HG03097 (cell line): ENCODE results near the gene NPAP1.
"Not testable (repeated sequence)": the region's sequence is repeated elsewhere in the genome, so short reads cannot be mapped to it uniquely, and the experiment has no call there.

ENCODE experiments used
- ATAC-seq: cut with Tn5 transposase; IDR thresholded peaks from one replicate; pipeline ENCODE4 v1.9.1; 2021; ENCODE audit not compliant: unreplicated experiment, low FRiP score

The NPAP1 gene, protein sequence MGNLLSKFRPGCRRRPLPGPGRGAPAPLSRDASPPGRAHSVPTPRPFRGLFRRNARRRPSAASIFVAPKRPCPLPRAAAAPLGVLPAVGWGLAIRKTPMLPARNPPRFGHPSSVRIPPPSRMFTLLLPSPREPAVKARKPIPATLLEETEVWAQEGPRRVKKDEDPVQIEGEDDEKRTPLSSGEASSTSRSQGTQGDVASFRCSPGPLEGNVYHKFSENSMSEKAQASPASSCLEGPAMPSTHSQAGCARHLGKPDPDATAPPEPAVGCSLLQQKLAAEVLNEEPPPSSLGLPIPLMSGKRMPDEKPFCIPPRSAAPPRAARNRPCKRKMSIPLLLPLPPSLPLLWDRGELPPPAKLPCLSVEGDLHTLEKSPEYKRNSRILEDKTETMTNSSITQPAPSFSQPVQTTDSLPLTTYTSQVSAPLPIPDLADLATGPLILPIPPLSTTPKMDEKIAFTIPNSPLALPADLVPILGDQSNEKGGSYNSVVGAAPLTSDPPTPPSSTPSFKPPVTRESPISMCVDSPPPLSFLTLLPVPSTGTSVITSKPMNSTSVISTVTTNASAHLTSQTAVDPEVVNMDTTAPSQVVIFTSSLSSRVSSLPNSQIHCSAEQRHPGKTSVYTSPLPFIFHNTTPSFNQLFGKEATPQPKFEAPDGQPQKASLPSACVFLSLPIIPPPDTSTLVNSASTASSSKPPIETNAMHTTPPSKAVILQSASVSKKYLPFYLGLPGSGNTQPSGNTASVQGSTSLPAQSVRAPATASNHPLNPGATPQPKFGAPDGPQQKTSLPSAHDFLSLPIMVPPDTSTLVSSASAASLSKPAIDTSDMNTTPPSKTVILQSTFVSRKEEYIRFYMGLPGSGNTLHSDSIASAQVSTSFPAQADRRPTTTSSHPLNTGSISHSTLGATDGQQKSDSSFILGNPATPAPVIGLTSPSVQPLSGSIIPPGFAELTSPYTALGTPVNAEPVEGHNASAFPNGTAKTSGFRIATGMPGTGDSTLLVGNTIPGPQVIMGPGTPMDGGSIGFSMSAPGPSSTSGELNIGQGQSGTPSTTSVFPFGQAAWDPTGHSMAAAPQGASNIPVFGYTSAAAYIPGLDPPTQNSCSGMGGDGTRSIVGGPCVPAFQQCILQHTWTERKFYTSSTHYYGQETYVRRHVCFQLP

DNA sequence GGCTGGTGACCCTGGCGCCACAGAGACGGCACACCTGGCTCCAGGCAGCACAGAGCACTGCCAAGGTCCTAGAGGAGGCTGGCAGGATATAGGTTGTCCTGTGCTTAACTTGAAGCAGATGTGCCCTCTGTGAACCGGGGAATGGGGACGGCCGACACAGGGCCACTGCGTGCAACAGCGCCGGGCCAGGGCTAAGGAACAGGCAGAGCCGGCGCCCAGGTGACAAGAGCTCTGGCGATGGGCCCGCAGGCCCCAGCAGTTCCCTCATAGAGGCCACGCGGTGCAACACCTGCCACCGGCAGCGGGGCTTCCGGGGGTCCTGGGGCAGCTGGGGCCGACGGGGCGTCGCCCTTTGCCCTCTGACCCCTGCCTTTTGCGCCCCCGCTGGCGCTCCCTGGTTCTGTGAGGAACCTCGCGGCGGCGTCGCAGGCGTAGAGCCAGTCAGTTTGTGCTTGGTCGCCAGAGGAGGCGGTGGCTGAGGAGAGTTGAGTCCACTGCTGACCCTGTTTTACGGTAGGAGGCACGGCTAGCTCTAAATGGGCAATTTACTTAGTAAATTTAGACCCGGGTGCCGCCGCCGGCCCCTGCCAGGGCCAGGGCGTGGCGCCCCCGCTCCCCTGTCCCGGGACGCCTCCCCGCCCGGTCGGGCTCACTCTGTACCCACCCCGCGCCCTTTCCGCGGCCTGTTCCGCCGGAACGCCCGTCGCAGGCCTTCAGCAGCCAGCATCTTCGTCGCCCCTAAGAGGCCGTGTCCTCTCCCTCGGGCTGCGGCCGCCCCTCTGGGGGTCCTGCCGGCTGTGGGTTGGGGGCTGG, at the start of gene NPAP1:
Gene NPAP1 (plus strand): TSS at position 444 of the 813 bp plus-strand sequence. CDS start 93 bp downstream, at position 537.
- ATAC-seq = no peak

DNA sequence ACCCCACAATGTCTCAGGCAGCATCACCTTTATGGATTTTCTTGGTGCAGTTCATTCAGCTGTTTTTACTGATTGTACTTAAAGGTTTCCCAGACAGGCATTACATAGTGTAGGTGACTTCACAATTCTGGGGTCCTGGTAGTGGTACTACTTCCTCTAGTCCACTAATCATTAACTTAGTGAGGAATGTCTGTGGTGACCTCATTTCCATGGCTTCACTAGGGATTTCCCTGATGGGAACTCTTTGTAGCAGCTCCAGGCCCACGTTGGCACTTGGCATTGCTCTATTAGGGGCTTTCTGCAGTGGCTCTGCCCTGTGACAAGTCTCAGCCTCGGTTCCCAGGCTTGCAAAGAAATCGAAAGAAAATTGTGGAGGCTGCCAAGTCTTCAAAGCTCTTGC, 48.1 kb upstream of the NPAP1 start:
- ATAC-seq = no peak

DNA sequence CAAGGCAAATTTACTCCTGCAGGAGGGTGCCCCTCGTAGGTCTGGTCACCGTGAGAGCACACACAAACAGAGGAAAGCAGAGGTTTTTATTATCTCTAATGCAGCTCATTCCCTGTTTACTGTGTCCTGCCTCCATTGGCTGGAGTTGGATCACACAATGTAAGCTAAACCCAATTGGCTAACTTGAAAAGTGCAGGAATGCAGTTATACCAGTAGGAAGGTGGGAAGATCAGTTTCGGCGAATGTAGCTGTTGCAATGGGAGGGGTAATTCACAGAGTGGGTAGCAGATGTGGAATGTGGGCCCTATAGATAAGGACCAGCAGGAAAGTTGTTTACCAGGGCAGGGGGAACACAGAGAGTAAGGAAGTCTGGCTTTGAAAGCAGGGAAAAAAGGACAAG, 42.5 kb upstream of the NPAP1 start:
- ATAC-seq = no peak

DNA sequence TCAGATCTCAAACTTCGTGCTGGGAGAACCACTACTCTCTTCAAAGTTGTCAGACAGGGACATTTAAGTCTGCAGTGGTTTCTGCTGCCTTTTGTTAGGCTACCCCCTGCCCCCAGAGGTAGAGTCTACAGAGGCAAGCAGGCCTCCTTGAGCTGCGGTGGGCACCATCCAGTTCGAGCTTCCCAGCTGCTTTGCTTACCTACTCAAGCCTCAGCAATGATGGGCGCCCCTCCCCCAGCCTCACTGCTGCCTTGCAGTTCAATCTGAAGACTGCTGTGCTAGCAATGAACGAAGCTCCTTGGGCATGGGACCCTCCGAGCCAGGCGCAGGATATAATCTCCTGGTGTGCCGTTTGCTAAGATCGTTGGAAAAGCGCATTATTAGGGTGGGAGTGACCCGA, 36.2 kb upstream of the NPAP1 start:
- not testable (repeated sequence) for ATAC-seq

DNA sequence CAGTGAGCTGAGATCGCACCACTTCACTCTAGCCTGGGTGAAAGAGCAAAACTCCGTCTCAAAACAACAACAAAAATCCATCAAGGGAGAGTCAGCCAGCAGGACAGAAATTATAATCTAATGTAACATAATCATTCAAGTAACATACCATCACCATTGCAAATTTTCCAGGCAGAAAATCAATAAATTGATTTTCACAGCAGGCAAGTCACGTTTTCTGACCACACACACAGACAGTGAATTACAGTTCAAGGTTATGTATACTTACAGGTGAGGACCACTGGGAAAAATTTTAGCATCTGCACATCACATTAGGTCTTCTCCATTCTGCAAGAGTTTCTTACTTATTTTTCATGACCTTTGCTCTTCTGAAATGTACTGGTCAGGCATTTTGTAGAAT, 29.9 kb upstream of the NPAP1 start:
- no peak for ATAC-seq

DNA sequence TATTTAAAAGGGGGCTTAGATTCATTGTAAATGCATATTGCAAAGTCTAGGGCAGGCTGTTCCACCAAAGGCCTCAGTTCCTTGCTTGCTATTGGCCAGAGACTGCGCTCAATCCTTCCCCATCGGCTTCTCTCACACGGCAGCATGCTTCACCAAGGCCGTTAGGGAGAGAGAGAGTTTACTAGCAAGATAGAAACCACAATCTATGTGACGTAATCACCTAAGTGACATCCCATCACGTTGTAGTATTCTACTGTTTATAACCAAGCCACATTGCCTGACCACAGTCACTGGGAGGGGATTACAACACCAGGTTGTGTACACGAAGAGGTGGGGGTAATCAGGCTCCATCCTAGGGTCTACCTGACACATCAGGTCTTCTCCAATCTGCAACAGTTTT, 16.0 kb upstream of the NPAP1 start:
- no peak for ATAC-seq

DNA sequence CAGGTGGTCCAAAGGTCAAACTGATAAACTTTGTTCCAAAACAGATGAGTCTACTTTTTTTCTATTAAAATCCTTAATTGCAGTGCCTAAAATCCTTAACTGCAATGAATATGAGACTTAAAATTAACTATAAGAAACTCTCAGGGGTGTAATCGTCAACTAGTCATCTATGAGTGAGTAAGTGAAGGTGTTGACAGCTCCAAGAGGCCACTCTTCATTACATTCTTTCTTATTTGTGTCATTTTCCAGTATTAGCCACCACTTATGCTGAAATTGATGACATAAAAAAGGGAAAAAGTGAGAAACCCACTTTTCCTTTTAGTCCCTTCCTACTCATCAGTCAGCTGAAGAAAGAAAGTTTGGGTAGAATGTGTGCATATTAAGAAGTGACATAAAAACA, 12.6 kb upstream of the NPAP1 start:
- no peak for ATAC-seq

DNA sequence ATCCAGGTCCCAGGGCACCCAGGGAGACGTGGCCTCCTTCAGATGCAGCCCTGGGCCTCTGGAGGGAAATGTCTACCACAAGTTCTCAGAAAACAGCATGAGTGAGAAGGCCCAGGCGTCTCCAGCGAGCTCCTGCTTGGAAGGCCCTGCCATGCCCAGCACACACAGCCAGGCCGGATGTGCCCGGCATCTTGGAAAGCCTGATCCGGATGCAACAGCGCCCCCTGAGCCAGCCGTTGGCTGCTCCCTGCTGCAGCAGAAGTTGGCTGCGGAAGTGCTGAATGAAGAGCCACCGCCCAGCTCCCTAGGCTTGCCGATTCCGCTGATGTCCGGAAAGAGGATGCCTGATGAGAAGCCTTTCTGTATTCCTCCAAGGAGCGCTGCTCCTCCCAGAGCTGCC, 856 bp downstream of the NPAP1 start:
- ATAC-seq = no peak

DNA sequence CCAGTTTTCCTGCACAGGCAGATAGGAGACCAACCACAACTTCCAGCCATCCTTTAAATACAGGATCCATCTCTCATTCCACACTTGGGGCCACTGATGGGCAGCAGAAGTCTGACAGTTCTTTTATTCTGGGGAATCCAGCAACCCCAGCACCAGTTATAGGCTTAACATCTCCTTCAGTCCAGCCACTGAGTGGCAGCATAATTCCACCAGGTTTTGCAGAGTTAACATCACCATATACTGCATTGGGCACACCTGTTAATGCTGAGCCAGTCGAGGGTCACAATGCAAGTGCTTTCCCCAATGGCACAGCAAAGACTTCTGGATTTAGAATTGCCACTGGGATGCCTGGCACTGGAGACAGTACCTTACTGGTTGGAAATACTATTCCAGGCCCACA, 2.9 kb downstream of the NPAP1 start:
- no peak for ATAC-seq

DNA sequence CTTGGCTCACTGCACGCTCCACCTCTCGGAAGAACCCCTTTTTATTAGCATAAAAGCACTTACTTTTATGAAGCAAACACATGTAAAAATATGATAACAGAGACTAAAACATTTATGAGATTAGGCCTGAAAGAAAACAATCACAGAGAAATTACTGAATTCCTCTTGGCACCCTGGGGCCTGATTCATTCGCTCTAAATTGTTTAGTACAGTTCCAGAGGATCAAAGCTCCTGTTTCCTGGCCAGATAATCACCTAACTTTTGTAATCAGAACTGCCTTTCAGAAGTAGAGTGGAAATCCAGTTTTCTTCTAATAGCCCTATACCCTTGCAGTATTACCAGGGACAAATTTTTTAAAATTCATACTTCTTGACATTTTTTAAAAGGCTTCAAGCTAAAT, 6.4 kb downstream of the NPAP1 start:
- no peak for ATAC-seq

DNA sequence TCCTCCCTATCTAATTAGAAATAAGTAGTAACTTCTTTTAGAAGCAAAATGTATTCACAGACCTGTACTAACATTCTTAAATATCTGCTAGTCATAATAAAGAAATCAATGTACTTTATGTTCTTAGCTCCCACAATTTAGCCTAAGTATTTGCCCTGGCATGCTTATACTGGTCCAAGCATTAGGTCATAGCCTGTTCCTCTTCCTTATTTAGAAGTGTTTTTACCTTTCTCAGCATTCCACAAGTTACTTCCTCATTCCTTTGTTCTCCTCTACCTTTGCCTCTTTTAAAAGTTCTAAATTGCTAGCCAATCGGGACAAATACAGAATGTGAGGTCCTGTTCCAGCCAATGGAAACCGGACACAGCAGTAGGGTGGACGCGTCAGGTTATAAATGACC, 7.3 kb downstream of the NPAP1 start:
- ATAC-seq = not testable (repeated sequence)

DNA sequence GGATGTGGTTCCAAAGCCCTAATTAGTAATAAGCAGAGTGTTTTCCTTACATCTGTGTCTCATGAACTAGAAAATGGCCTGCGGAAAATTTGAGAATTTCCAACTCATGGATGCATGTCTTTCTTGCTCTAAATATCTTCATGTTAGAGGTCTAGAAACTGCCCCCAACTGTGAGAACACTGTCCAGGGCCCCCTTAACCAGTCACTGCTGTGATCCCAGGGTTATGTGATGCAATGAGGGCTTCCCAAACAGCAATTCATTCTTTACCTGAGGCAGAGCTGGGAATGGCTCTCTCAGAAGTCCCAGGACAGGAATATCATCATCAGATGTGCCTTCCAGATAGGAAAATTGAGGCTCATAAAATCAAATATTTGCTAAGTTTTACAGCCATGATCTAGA, 8.2 kb downstream of the NPAP1 start:
- ATAC-seq = no peak

DNA sequence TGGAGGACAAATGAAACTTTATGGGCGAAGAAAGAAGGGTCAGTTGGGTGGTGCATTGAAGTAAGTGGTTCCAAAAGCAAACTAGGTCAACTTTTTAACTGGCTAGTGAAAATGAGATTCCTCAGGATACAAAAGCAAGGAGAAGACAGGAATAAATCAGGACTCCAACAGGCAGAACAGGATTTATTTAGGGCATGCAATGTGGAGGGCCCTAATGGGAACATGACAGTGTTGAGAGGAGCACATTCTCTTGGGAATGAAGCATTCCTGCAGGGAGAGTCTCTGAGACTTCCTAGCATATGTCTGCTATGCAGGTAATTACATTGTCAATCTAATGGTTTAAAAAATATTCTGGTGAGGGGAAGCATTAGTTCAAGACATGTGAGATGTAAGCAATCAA, 8.7 kb downstream of the NPAP1 start:
- no peak for ATAC-seq

DNA sequence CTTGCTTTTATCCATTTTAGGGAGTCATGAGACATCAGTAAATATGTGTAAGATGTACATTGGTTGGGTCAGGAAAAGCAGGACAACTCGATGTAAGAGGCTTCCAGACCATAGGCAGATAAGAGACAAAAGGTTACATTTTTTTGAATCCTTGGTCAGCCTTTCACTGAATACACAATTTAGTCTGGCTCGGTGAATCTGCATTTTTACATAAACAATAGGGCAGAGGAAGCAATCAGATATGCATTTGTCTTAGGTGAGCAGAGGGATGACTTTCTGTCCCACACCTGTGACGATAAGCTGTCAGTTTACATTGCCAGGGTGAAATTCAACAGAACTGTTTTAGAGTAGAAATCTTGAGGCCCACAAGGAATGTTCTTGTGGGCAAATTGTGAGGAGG, 20.6 kb downstream of the NPAP1 start:
- ATAC-seq = no peak

DNA sequence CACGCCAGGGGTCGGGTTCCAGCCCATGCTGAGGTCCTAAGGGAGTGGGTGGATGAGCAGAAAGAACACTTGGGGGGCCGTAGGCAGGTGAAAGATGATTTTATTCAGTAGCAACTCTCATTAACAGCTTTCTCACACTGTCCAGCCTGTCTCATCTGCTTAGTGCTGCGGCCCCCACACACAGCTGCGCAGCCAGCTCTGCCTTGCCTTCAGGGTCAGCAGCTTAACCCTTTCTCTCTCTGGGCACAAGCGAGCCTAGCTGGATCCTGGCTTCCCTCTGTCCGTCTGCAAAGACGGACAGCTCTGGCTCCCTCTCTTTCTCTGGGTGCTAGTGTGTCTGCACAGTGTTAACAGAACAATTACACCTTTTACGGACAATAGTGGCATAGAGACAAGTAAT, 21.3 kb downstream of the NPAP1 start:
- no peak for ATAC-seq

DNA sequence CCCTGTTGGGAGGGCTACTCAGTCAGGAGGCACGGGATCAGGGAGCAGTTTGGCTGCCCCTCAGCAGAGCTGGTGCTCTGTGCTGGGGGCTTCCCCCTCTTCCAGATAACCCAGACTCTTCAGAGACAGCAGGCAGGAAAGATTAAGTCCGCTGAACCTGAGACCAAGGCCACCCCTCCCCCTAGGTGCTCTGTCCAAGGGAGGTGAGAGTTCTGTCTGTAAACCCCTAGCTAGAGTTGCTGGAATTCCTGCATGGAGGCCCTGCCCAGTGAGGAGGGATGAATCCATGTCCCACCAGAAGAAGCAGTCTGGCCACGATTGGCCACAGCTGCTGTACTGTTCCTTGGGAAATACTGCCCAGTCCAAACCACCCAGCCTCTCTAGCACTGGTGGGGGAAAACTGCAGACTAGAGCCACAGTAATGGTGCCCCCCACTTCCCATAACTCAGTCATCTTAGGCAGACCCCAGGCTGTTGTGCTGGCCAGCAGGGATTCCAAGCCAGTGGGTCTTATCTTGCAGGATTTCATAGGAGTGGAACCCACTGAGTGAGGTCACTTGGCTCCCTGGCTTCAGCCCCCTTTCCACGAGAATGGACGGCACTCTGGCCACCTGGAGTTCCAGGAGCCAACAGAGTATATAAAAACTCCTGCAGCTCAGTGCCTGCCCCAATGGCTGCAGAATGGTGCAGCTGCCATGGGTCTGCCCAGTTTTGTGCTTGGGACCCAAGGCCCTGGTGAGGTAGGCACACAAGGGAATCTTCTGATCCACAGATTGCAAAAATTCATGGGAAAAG, 42.9 kb downstream of the NPAP1 start:
- ATAC-seq = no peak

DNA sequence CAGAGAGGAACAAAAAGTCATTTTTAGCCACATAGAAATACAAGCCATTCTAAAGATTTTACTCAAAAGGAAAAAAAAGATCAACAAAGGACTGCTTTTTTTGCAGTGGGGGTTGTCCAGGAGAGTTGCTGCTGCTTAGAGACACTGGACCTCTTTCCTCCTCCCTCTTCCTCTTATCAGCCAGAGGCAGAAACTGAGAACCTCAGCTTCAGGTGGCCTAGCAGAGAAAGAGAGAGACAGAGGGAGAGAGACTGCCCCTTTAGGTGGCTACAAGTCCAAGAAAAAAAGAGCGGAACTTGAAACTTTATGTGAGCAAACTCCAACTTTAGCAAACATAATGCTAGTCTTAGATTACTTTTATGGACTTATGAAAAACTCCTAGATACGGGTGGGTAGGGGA, 54.2 kb downstream of the NPAP1 start:
- no peak for ATAC-seq
